Measurements from ENCODE around the gene PPP6R3. TPM values are rescaled to one million over a fixed set of nuclear protein-coding genes. Genes with fewer than 3 reads are reported as not detected.
A peak's percentile ranks its signal among the peaks of the same experiment; 100 is the strongest.

The PPP6R3 gene
- total RNA-seq, 1 experiment from 2014 or later, result 153 TPM

DNA sequence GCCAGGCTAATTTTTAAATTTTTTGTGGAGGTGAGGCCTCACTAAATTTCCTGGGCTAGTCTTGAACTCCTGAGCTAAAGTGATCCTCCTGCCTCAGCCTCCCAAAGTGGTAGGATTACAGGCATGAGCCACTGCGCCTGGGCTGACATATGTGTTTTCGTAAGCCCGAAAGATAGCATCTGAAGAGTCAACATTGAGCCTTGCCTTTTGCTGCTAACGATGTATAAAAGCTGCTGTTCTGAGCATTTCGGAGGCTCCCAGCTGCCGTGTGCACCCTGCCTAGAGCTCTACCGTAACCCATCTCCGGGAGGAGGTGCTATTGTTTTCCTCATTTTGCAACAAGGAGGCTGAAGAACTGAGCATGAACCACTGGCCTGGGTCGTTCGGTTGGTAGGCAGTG is 18.1 kb upstream of the PPP6R3 start:
- intact Hi-C loops (cut with micrococcal nuclease; ENCODE audit: unreplicated experiment), result no loop called here
- Histone ChIP-seq H3K27me3 (replicated peaks; ENCODE audit: insufficient read depth, low read depth, low read length, poor library complexity) (no peaks in the 10 kb centered on the region), H3K27ac (ENCODE audit: low read depth, low read length, poor library complexity, severe bottlenecking) (peak overlapping the region; percentile 92), H3K9me3 (ENCODE audit: low read depth, low read length, poor library complexity, severe bottlenecking) (no peaks in the 10 kb centered on the region), H3K4me3 (ENCODE audit: low read depth, low read length, poor library complexity, severe bottlenecking) (no peak overlapping the region), H3K4me1 (ENCODE audit: insufficient read depth, low read length, poor library complexity, severe bottlenecking) (peaks cover 53% of the 10 kb centered on the region), H3K36me3 (ENCODE audit: insufficient read depth, low read length, poor library complexity, severe bottlenecking) (peaks cover 11% of the 10 kb centered on the region)
- ChIA-PET POLR2A (ENCODE audit: low non-redundant PET) (no interaction called here), CTCF (interaction anchor here (1.7 kb wide), 1 partner anchor 185 kb away, joined by 5 read pairs; no protein-coding TSS in a partner anchor)
- BruUV-seq (replicated peaks), result no TSS peak
- no peak for DNase-seq (ENCODE audit: low spot score)
- TF ChIP-seq EZH2 (IDR thresholded peaks at IDR 0.05; ENCODE audit: borderline replicate concordance, low read depth, low read length, poor library complexity, severe bottlenecking), result no peak
- TF ChIP-seq, protein P1, sequence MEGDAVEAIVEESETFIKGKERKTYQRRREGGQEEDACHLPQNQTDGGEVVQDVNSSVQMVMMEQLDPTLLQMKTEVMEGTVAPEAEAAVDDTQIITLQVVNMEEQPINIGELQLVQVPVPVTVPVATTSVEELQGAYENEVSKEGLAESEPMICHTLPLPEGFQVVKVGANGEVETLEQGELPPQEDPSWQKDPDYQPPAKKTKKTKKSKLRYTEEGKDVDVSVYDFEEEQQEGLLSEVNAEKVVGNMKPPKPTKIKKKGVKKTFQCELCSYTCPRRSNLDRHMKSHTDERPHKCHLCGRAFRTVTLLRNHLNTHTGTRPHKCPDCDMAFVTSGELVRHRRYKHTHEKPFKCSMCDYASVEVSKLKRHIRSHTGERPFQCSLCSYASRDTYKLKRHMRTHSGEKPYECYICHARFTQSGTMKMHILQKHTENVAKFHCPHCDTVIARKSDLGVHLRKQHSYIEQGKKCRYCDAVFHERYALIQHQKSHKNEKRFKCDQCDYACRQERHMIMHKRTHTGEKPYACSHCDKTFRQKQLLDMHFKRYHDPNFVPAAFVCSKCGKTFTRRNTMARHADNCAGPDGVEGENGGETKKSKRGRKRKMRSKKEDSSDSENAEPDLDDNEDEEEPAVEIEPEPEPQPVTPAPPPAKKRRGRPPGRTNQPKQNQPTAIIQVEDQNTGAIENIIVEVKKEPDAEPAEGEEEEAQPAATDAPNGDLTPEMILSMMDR (conservative IDR thresholded peaks at IDR 0.05; ENCODE audit: low read depth, low read length), result no peak

DNA sequence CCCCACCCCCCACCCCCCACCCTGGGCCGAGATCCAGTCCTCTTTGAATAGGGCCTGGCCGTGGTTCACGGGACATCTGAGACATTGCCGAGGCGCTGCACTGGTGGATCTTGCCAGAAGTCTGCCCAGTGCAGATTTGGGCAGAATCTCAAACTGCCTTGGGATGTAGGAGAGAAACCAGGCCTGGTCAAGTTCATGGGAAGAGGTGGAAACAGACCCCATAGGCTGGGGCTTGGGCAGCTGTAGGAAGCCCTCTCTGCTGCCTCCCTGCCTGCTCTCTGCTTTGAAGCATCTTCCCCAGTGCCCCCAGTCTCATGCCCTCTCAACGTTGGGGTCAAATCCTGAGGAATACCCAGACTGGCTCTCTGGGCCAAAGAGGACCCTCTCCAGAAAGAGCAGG is 16.0 kb upstream of the PPP6R3 start:
- POLR2A ChIA-PET (ENCODE audit: low non-redundant PET), result interaction anchor here (0.6 kb wide), 1 partner anchor 22 kb away, joined by 3 read pairs; no protein-coding TSS in a partner anchor

DNA sequence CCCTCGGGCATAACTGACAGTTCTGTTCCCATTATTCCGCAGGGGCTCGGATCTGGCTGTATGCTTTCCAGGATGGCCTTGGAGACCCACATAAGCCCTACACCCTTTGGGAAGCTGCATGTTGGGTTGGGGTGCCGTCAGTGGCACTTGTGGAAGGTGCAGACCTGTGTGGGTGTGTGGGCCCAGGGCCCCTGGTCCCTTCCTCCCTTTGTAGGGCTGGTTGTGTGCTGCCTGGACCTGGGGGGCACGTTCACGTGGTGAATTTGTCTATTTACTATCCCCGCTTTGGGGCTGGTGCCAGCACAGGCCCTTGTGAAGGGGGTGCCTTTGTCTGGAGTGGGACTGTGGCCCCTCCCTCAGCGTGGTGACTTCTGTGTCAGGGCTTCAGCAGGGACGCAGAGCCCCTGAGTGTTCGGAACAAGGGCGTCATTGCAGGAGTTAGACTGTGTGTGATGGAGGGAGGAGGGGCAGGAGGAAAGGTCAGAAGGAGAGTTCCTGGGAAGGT is 15.0 kb upstream of the PPP6R3 start:
- no peaks in the 10 kb centered on the region for H3K27me3 ChIP-seq (replicated peaks; ENCODE audit: insufficient read depth, low read depth, low read length, poor library complexity)
- TF ChIP-seq, protein P1 (conservative IDR thresholded peaks at IDR 0.05; ENCODE audit: low read depth, low read length), result no peak
- TF ChIP-seq EZH2 (IDR thresholded peaks at IDR 0.05; ENCODE audit: borderline replicate concordance, low read depth, low read length, poor library complexity, severe bottlenecking), result no peak
- BruUV-seq (replicated peaks), result no TSS peak
- POLR2A ChIA-PET (ENCODE audit: low non-redundant PET), result no interaction called here
- no peaks in the 10 kb centered on the region for H3K9me3 ChIP-seq (ENCODE audit: low read depth, low read length, poor library complexity, severe bottlenecking)
- DNase-seq (ENCODE audit: low spot score), result no peak
- intact Hi-C loops (cut with micrococcal nuclease; ENCODE audit: unreplicated experiment), result loop anchor here (1.0 to 5.0 kb wide), 2 partner anchors 173 to 188 kb away; partner anchors contain the start of gene C11orf24
- peaks cover 26% of the 10 kb centered on the region for H3K4me1 ChIP-seq (ENCODE audit: insufficient read depth, low read length, poor library complexity, severe bottlenecking)
- CTCF ChIA-PET, result no interaction called here
- no peak overlapping the region for H3K27ac ChIP-seq (ENCODE audit: low read depth, low read length, poor library complexity, severe bottlenecking)
- peaks cover 19% of the 10 kb centered on the region for H3K36me3 ChIP-seq (ENCODE audit: insufficient read depth, low read length, poor library complexity, severe bottlenecking)
- H3K4me3 ChIP-seq (ENCODE audit: low read depth, low read length, poor library complexity, severe bottlenecking), result no peak overlapping the region

More for the DNA sequence above, 16.0 kb upstream of the PPP6R3 start:
- no TSS peak for BruUV-seq (replicated peaks)
- TF ChIP-seq EZH2 (IDR thresholded peaks at IDR 0.05; ENCODE audit: borderline replicate concordance, low read depth, low read length, poor library complexity, severe bottlenecking), result no peak
- TF ChIP-seq, protein P1 (conservative IDR thresholded peaks at IDR 0.05; ENCODE audit: low read depth, low read length), result no peak
- Histone ChIP-seq H3K4me1 (ENCODE audit: insufficient read depth, low read length, poor library complexity, severe bottlenecking) (peaks cover 36% of the 10 kb centered on the region), H3K9me3 (ENCODE audit: low read depth, low read length, poor library complexity, severe bottlenecking) (no peaks in the 10 kb centered on the region), H3K27ac (ENCODE audit: low read depth, low read length, poor library complexity, severe bottlenecking) (no peak overlapping the region), H3K4me3 (ENCODE audit: low read depth, low read length, poor library complexity, severe bottlenecking) (no peak overlapping the region), H3K36me3 (ENCODE audit: insufficient read depth, low read length, poor library complexity, severe bottlenecking) (peaks cover 19% of the 10 kb centered on the region), H3K27me3 (replicated peaks; ENCODE audit: insufficient read depth, low read depth, low read length, poor library complexity) (no peaks in the 10 kb centered on the region)
- CTCF ChIA-PET, result no interaction called here
- intact Hi-C loops (cut with micrococcal nuclease; ENCODE audit: unreplicated experiment), result no loop called here
- DNase-seq (ENCODE audit: low spot score), result no peak
